Measurements from ENCODE around the gene TSPAN11. TPM values are rescaled to one million over a fixed set of nuclear protein-coding genes. Genes with fewer than 3 reads are reported as not detected.

The TSPAN11 gene
- total and polyA plus RNA-seq, 4 donors = 1.4 to 12.1 (median 3.9) TPM

DNA sequence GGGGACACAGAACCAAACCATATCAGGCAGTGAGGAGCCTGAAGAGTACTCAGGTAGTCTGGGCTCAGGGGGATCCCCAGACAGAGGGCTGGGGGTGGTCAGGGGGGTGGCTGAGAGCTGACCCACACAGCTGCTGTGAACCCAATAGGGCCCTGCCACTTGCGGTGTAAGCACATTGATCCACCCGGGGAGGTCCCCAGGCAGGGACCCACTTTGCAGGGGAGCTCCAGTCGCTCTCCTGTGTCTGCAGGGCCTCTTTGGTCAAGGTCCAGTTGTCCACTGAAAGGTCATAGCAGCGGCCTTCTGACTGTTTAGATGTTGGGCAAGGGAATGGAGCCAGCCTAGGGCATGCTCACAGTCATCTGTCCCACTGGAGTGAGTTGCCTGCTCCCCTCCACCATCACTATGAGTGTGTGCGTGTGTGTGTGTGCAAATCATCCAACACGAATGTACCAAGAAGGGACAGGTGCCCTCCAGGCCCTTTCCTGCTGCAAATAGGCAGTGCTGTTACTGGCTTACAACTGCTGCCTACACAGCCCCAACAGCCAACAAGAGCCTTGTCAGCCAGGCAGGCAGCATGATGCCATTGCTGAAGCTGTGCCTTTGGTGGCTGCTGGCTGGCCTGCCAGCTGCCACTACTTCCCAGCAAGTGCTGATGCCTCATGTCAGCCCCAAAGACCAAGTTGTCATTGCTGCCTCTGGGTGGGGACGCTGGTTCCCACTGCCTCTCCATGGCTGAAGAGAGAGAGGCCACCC, 71.3 kb downstream of the TSPAN11 start:
- no peak for DNase-seq
- H3K9ac ChIP-seq (ENCODE audit: insufficient read depth in 1 of 2, low read length in 2 of 2) = no peak overlapping the region
- WGBS, 2 donors = 92 to 94% methylated on average over 7 of the region's 7 CpGs

DNA sequence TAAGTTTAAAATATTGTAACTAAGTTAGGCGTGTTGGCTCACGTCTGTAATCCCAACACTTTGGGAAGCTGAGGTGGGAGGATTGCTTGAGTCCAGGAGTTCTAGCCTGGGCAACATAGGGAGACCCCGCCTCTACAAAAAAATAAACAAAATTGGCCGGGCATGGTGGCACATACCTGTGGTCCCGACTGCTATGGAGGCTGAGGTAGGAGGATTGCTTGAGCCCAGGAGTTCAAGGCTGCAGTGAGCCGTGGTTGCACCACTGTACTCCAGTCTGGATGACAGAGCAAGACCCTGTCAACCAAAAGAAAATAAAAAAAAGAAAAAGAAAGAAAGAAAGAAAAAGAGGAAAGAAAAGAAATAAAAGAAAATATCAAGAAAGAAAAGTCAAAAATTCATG, 72.5 kb downstream of the TSPAN11 start:
- TF ChIP-seq, protein P1, sequence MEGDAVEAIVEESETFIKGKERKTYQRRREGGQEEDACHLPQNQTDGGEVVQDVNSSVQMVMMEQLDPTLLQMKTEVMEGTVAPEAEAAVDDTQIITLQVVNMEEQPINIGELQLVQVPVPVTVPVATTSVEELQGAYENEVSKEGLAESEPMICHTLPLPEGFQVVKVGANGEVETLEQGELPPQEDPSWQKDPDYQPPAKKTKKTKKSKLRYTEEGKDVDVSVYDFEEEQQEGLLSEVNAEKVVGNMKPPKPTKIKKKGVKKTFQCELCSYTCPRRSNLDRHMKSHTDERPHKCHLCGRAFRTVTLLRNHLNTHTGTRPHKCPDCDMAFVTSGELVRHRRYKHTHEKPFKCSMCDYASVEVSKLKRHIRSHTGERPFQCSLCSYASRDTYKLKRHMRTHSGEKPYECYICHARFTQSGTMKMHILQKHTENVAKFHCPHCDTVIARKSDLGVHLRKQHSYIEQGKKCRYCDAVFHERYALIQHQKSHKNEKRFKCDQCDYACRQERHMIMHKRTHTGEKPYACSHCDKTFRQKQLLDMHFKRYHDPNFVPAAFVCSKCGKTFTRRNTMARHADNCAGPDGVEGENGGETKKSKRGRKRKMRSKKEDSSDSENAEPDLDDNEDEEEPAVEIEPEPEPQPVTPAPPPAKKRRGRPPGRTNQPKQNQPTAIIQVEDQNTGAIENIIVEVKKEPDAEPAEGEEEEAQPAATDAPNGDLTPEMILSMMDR (IDR thresholded peaks at IDR 0.05; ENCODE audit: control extremely low read depth, extremely low read depth) = no peak
- peaks cover 0 to 8% (median 0%) of the 10 kb centered on the region in 5 donors for H3K4me1 ChIP-seq (ENCODE audit: control insufficient read depth in 5 of 5, insufficient read depth in 5 of 5, low read length in 5 of 5)
- H3K4me3 ChIP-seq = no peak overlapping the region
- H3K9ac ChIP-seq (ENCODE audit: insufficient read depth in 1 of 2, low read length in 2 of 2) = no peak overlapping the region
- WGBS, 2 donors = 93 to 94% methylated on average over 6 of the region's 6 CpGs
- DNase-seq (no peak), ATAC-seq (ENCODE audit: insufficient read depth, low FRiP score) (no peak)
- H3K36me3 ChIP-seq (ENCODE audit: control insufficient read depth in 4 of 4, insufficient read depth in 4 of 4, low read length in 4 of 4) = no peaks in the 10 kb centered on the region
- H3K27ac ChIP-seq (ENCODE audit: low read depth in 1 of 2, low read length in 1 of 2) = no peak overlapping the region
- H3K9me3 ChIP-seq (ENCODE audit: control insufficient read depth in 4 of 4, insufficient read depth in 3 of 4, low read length in 3 of 4) = no peaks in the 10 kb centered on the region
- no peaks in the 10 kb centered on the region for H3K27me3 ChIP-seq (ENCODE audit: control insufficient read depth in 3 of 3, insufficient read depth in 3 of 3, low read length in 2 of 3)

More for the DNA sequence above, 71.3 kb downstream of the TSPAN11 start:
- peaks cover 0 to 8% (median 0%) of the 10 kb centered on the region in 5 donors for H3K4me1 ChIP-seq (ENCODE audit: control insufficient read depth in 5 of 5, insufficient read depth in 5 of 5, low read length in 5 of 5)
- TF ChIP-seq, protein P1 (IDR thresholded peaks at IDR 0.05; ENCODE audit: control extremely low read depth, extremely low read depth) = no peak
- no peak for ATAC-seq (ENCODE audit: insufficient read depth, low FRiP score)
- H3K27ac ChIP-seq (ENCODE audit: low read depth in 1 of 2, low read length in 1 of 2) = no peak overlapping the region
- no peaks in the 10 kb centered on the region for H3K36me3 ChIP-seq (ENCODE audit: control insufficient read depth in 4 of 4, insufficient read depth in 4 of 4, low read length in 4 of 4)
- no peaks in the 10 kb centered on the region for H3K27me3 ChIP-seq (ENCODE audit: control insufficient read depth in 3 of 3, insufficient read depth in 3 of 3, low read length in 2 of 3)
- no peak overlapping the region for H3K4me3 ChIP-seq
- no peaks in the 10 kb centered on the region for H3K9me3 ChIP-seq (ENCODE audit: control insufficient read depth in 4 of 4, insufficient read depth in 3 of 4, low read length in 3 of 4)

DNA sequence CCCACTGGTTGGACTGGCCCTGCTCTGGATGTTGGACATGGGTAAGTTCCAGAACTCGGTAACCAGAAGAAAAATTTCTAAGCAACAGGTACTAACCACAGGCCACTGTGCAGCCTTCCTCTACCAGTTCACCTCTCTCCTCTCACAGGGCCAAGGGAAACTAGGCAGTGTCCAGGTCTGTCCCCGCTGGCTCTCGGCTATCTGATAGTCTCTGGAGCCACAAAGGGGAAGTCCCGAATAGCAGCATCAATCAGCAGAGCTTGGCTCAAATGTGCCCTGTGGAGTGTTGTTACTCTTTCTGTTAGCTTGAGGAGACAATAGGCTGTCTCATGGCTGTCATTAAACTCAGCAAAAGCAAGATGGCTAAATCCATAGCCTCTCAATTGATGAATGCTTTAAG, 73.2 kb downstream of the TSPAN11 start:
- DNase-seq (no peak), ATAC-seq (ENCODE audit: insufficient read depth, low FRiP score) (no peak)
- H3K9ac ChIP-seq (ENCODE audit: insufficient read depth in 1 of 2, low read length in 2 of 2) = no peak overlapping the region
- no peaks in the 10 kb centered on the region for H3K27me3 ChIP-seq (ENCODE audit: control insufficient read depth in 3 of 3, insufficient read depth in 3 of 3, low read length in 2 of 3)
- TF ChIP-seq, protein P1 (IDR thresholded peaks at IDR 0.05; ENCODE audit: control extremely low read depth, extremely low read depth) = no peak
- H3K27ac ChIP-seq (ENCODE audit: low read depth in 1 of 2, low read length in 1 of 2) = no peak overlapping the region
- H3K36me3 ChIP-seq (ENCODE audit: control insufficient read depth in 4 of 4, insufficient read depth in 4 of 4, low read length in 4 of 4) = no peaks in the 10 kb centered on the region
- no peak overlapping the region for H3K4me3 ChIP-seq
- H3K9me3 ChIP-seq (ENCODE audit: control insufficient read depth in 4 of 4, insufficient read depth in 3 of 4, low read length in 3 of 4) = no peaks in the 10 kb centered on the region
- peaks cover 0 to 8% (median 0%) of the 10 kb centered on the region in 5 donors for H3K4me1 ChIP-seq (ENCODE audit: control insufficient read depth in 5 of 5, insufficient read depth in 5 of 5, low read length in 5 of 5)
- WGBS, 2 donors = 77 to 87% methylated on average over 4 of the region's 4 CpGs

Measured in lung (tissue), 12 donors.